Mononuclear cell (primary cell): ENCODE results near the gene EVX2. TPM values are rescaled to one million over a fixed set of nuclear protein-coding genes. Genes with fewer than 3 reads are reported as not detected.

ENCODE experiments used
- H3K27me3 ChIP-seq: 2 replicates; pipeline ENCODE4 v1.6.0; 2011; ENCODE audit warnings: low read length, control low read depth; ENCODE audit not compliant: insufficient read depth
- H3K4me1 ChIP-seq: 2 replicates; pipeline ENCODE4 v1.5.1; 2011; ENCODE audit warnings: mild to moderate bottlenecking, low read length, control low read depth; ENCODE audit not compliant: insufficient read depth
- H3K4me3 ChIP-seq: 2 replicates; pipeline ENCODE4 v1.5.1; 2011; ENCODE audit warnings: mild to moderate bottlenecking, low read length, moderate library complexity
- H3K9me3 ChIP-seq: 2 replicates; pipeline ENCODE4 v1.5.1; 2011; ENCODE audit warnings: low read depth, mild to moderate bottlenecking, control low read depth, low read length
- total RNA-seq: library from RNA; depleted of rRNA; stranded (reverse); fragments of >200 nt; gene quantifications from one replicate; pipeline ENCODE4 v1.2.3, GENCODE V29; 2012

Gene EVX2
- total RNA-seq, 1 donor: not detected

DNA sequence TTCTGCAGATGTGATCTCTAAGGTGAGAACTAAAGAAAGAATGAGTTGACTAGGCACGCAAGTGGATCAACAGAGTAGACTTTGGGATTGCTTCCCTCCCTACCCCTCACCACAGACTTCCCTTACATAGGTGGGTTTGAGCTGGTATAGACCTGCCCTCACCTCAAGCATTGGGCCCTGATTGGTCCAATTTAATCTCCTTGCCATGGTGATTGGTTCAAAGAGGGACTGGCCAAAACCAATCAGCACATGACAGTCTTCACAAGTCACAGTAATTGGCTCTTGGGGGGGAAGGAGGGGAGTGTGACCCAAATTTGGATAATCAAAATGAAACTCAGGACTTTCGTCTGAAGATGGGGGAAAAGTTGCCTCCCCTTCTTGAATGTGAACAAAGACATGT lies 45.1 kb downstream of the EVX2 start:
- Histone ChIP-seq H3K9me3 (no peaks in the 10 kb centered on the region), H3K4me3 (no peak overlapping the region), H3K4me1 (no peaks in the 10 kb centered on the region), H3K27me3 (peaks cover 14% of the 10 kb centered on the region)

DNA sequence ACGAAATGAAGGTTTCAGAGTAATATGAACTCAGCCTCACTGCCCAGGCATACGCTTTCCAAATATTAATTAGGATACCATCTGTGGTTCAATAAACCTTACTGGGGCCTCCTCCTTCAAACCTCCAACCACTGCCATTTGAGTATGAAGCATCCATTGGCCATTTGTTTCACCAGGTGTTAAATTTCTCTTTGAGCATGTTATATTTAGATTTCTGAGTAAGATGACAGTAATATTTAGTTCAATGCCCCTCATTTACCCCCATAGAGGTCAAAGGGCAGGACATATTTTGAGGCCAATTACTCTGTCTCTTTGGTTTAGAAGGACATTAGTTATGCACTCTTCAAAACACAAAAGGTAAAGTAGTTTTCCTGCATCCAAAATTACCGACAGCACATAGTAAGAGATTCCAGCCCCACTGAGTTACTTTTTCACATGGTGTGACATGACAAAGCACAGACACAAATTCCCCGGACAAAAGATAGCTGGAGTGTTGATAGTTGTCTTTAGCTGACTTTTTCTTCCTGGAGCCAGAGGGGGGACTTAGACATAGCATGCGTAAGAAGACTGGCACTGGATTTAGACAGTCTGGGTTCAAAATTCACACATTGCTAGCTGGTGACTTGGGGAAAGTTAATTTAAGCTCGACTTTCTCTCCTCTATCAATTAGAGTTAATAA lies 48.6 kb downstream of the EVX2 start:
- Histone ChIP-seq H3K9me3 (no peaks in the 10 kb centered on the region), H3K4me1 (no peaks in the 10 kb centered on the region), H3K4me3 (no peak overlapping the region), H3K27me3 (peaks cover 9% of the 10 kb centered on the region)

DNA sequence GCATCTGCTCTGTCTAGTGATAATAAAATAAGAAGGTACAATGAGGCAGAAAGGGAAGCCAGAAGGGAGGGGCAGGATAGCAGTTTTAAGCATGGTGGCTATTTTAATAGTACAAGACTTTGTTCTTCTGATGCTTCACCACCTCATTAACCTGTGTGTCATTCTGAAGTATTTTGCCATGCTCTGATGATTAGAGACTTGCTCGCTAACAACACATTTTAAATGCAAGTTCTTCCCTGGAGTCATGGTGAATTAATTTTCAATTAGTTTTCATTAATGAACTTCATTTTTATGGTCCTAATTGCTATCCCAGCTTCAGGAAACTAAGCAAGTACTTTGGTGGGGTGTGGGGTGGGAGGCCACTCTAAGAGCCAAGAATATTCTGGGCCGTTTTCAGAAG lies 56.0 kb downstream of the EVX2 start:
- peaks cover 31% of the 10 kb centered on the region for H3K27me3 ChIP-seq
- H3K4me3 ChIP-seq: no peak overlapping the region
- no peaks in the 10 kb centered on the region for H3K4me1 ChIP-seq
- no peaks in the 10 kb centered on the region for H3K9me3 ChIP-seq

Other genes with a start within 250 kb of the EVX2 start
- gene LNPK, start 81.7 kb downstream of the EVX2 start, total RNA-seq: 17.4 TPM
- gene HOXD13, start 8.8 kb upstream of the EVX2 start, total RNA-seq: not detected
- gene HOXD12, start 15.8 kb upstream of the EVX2 start, total RNA-seq: not detected
- gene HOXD11, start 23.3 kb upstream of the EVX2 start, total RNA-seq: not detected
- gene HOXD10, start 32.8 kb upstream of the EVX2 start, total RNA-seq: not detected
- gene HOXD9, start 38.8 kb upstream of the EVX2 start, total RNA-seq: not detected
- gene HOXD8, start 45.7 kb upstream of the EVX2 start, total RNA-seq: not detected
- gene HOXD4, start 67.6 kb upstream of the EVX2 start, total RNA-seq: 0.21 TPM
- gene HOXD3, start 73.3 kb upstream of the EVX2 start, total RNA-seq: not detected
- not detected for gene HOXD1, start 104.7 kb upstream of the EVX2 start, total RNA-seq
- gene MTX2, start 185.5 kb upstream of the EVX2 start, total RNA-seq: 5.0 TPM